RWPE2 (cell line): ENCODE results near the gene TCERG1L.
"Not testable (repeated sequence)": the region's sequence is repeated elsewhere in the genome, so short reads cannot be mapped to it uniquely, and the experiment has no call there.

Source experiments
- ATAC-seq: fragments of 200-7000 bp; cut with Tn5 transposase; 3 replicates; pipeline ENCODE4 v1.9.1; 2021; ENCODE audit warnings: low read depth
- DNase-seq: peaks from one replicate; pipeline ENCODE4 v3.0.0-alpha.2; 2020; ENCODE audit warnings: low spot score
- H3K27ac ChIP-seq: fragments of 450-650 bp; 2 replicates; pipeline ENCODE4 v1.5.1; 2017; ENCODE audit warnings: mild to moderate bottlenecking; ENCODE audit not compliant: poor library complexity, severe bottlenecking
- H3K27me3 ChIP-seq: fragments of 250-450 bp; sonication (Bioruptor Pico); 2 replicates; pipeline ENCODE4 v1.5.1; 2021; ENCODE audit warnings: mild to moderate bottlenecking, moderate library complexity; ENCODE audit not compliant: insufficient read depth, poor library complexity, severe bottlenecking
- H3K36me3 ChIP-seq: fragments of 250-450 bp; sonication (Bioruptor Pico); 2 replicates; pipeline ENCODE4 v1.5.1; 2020; ENCODE audit warnings: low read depth, mild to moderate bottlenecking, moderate library complexity
- H3K4me1 ChIP-seq: fragments of 250-450 bp; sonication (Bioruptor Pico); 2 replicates; pipeline ENCODE4 v1.5.1; 2021; ENCODE audit warnings: mild to moderate bottlenecking, moderate library complexity; ENCODE audit not compliant: insufficient read depth, poor library complexity, severe bottlenecking
- H3K4me3 ChIP-seq: fragments of 250-450 bp; sonication (Bioruptor Pico); 2 replicates; pipeline ENCODE4 v1.5.1; 2021; ENCODE audit warnings: mild to moderate bottlenecking, moderate library complexity; ENCODE audit not compliant: severe bottlenecking
- H3K9me3 ChIP-seq: fragments of 250-450 bp; sonication (Bioruptor Pico); 2 replicates; pipeline ENCODE4 v1.5.1; 2021; ENCODE audit warnings: mild to moderate bottlenecking, moderate library complexity; ENCODE audit not compliant: severe bottlenecking
- TF ChIP-seq, protein P1 (sequence below): fragments of 450-650 bp; IDR thresholded peaks from one replicate; pipeline ENCODE4 v1.5.1; 2017; ENCODE audit warnings: mild to moderate bottlenecking, moderate library complexity; ENCODE audit not compliant: poor library complexity, severe bottlenecking

Gene TCERG1L

DNA sequence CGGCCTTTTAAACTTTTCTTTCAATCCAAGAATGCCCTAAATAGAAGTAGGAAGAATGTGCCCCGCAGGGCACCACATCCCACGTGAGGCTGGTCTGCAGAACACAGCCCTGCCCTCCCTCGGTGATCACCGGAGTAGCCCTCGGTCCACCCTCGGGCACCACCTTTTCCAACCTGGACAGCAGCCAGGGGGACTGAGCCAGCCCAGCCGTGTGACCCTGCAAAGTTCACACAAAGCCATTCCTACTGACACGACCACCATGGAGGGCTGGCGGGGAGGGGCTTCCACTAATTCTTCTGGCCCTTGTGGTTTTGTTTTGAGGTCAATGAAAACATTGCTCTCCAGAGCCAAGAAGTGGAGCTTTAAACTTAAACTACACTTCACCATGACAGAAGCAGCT lies 132.2 kb downstream of the TCERG1L start:
- no peaks in the 10 kb centered on the region for H3K27me3 ChIP-seq
- DNase-seq (no peak), ATAC-seq (no peak)
- H3K9me3 ChIP-seq: peaks cover 2% of the 10 kb centered on the region
- TF ChIP-seq, protein P1, sequence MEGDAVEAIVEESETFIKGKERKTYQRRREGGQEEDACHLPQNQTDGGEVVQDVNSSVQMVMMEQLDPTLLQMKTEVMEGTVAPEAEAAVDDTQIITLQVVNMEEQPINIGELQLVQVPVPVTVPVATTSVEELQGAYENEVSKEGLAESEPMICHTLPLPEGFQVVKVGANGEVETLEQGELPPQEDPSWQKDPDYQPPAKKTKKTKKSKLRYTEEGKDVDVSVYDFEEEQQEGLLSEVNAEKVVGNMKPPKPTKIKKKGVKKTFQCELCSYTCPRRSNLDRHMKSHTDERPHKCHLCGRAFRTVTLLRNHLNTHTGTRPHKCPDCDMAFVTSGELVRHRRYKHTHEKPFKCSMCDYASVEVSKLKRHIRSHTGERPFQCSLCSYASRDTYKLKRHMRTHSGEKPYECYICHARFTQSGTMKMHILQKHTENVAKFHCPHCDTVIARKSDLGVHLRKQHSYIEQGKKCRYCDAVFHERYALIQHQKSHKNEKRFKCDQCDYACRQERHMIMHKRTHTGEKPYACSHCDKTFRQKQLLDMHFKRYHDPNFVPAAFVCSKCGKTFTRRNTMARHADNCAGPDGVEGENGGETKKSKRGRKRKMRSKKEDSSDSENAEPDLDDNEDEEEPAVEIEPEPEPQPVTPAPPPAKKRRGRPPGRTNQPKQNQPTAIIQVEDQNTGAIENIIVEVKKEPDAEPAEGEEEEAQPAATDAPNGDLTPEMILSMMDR: no peak
- no peak overlapping the region for H3K4me3 ChIP-seq
- no peaks in the 10 kb centered on the region for H3K4me1 ChIP-seq
- H3K27ac ChIP-seq: no peak overlapping the region
- no peaks in the 10 kb centered on the region for H3K36me3 ChIP-seq

DNA sequence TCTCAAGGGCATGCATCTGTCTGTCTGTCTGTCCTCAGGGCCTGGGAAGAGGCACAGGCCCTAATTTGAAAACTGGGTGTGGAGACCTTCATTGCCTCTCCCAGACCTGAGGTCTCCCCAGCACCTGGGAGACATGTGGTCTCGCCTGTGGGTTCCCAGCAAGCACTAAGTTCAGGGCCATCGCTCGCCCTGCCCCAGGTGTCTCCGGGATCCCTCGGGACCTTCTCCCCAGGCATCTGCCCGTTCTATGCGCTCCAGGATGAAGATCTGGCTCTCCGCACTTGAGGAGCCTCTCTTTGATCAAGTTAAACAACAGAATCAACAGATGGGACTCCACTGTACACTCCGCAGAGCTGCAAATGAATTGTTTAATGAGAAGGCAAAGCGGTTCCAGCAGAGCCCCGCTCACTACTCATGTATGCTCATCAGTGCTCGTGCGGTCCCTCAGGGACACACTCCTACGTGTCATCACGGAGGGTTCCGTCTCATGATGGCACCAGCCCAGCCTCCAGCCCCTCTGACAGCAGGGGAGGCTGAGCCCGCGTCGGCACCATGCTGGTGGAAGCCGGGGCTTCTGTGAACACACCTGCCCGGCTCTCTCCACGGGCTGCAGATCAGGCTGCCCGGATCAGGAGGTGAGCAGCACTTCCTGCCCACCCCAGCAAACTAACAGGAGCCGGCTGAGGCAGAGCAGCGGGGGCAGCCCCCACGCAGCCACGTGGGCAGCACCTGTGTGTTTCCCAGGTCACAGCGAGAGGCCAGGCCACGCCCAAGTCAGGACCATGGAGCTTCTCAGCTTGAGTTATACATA lies 132.8 kb downstream of the TCERG1L start:
- H3K9me3 ChIP-seq: peaks cover 2% of the 10 kb centered on the region
- no peak overlapping the region for H3K27ac ChIP-seq
- no peaks in the 10 kb centered on the region for H3K4me1 ChIP-seq
- no peaks in the 10 kb centered on the region for H3K27me3 ChIP-seq
- no peaks in the 10 kb centered on the region for H3K36me3 ChIP-seq
- TF ChIP-seq, protein P1: no peak
- H3K4me3 ChIP-seq: no peak overlapping the region
- ATAC-seq (no peak), DNase-seq (no peak)

DNA sequence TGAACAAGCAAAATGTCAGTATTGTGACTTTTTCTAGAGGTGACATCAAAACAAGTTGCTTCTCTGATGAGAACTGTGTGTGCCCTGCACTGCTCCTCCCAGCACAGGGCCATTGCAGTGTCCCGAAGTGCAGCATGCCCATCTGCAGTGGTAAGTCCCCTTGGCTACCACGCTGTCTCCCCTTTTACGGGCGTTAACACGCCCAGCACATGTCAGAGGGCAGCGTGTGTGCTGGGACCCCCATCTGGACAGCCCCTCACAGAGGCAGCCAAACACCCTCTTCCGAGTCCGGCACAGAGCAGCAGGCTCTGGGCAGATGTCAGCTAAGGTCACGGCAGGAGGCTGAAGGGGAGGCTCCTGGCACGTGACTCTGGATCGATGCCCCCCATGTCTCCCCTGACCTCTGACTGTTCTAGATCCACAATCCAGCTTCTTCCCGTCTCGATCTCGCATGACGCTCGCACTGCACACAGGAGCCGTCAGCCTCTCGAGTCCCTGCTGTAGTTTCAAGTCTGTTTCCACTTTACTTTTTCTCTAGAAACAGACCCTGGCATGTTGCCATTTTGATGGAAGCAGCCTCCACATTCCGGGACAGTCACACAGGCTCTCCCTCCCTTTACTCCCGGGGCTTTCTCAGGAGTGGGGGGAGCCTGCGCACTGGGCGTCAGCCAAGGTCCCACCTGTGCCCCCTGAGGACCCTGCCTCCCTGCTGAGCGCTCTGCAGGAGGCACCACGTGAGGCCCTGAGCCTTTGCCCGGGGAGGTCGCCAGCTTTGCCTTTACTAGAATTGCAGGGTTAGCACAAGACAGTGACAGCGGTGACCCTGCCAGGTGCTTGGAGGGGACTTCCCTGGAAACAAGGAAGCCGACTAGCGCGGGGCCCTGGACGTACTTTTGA lies 133.8 kb downstream of the TCERG1L start:
- H3K27me3 ChIP-seq: no peaks in the 10 kb centered on the region
- peaks cover 2% of the 10 kb centered on the region for H3K9me3 ChIP-seq
- no peaks in the 10 kb centered on the region for H3K4me1 ChIP-seq
- H3K36me3 ChIP-seq: no peaks in the 10 kb centered on the region
- DNase-seq: no peak
- H3K27ac ChIP-seq: no peak overlapping the region
- H3K4me3 ChIP-seq: no peak overlapping the region
- TF ChIP-seq, protein P1: no peak
- no peak for ATAC-seq

DNA sequence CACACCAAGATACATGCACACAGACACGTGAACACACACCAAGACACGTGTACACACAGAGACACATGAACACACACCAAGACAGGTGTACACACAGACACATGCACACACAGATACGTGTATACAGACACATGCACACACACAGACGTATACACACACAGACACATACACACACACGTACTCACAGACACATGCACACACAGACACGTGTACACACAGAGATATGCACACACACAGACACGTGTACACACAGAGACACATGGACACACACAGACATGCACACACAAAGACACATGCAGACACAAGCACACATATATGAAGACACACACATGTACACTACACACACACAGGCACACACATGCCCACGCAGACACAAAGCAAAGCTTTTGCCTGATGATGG lies 134.6 kb downstream of the TCERG1L start:
- TF ChIP-seq, protein P1: no peak
- H3K9me3 ChIP-seq: peaks cover 2% of the 10 kb centered on the region
- H3K27me3 ChIP-seq: no peaks in the 10 kb centered on the region
- H3K27ac ChIP-seq: no peak overlapping the region
- DNase-seq (no peak), ATAC-seq (no peak)
- no peaks in the 10 kb centered on the region for H3K36me3 ChIP-seq
- no peaks in the 10 kb centered on the region for H3K4me1 ChIP-seq
- no peak overlapping the region for H3K4me3 ChIP-seq

DNA sequence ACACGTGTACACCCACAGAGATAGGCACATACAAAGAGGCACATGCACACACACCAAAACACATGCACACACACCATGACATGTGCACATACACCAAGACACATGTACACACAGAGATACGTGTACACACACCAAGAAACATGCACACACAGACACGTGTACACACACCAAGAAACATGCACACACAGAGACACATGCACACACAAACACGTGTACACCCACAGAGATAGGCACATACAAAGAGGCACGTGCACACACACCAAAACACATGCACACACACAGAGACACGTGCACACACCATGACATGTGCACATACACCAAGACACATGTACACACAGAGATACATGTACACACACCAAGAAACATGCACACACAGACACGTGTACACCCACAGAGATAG lies 135.2 kb downstream of the TCERG1L start:
- H3K9me3 ChIP-seq, H3K27ac ChIP-seq, H3K27me3 ChIP-seq, ATAC-seq, H3K4me1 ChIP-seq, DNase-seq, H3K36me3 ChIP-seq, H3K4me3 ChIP-seq: not testable (repeated sequence)
